ENCODE measurements around the gene RUBCN.

DNA sequence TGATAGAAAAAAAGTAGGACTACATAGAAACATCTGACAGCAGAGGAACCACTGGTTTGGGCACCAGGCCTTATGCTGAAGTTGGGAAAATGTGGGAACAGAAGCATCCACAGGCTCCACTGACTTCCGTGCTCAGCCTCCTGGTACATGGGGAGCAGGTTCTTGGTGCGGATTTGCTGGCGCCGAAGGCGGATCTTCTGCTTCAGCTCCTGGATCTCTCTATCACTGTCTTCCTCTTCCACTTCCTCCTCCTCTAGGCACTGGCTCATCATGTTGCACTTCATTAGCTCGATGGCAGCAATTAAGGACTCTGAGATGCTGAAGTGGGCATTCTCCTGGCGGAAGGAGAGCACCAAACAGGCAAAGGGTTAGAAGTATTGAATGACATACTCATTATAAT lies 42.5 kb downstream of the RUBCN start:
- TF ChIP-seq, protein P1, sequence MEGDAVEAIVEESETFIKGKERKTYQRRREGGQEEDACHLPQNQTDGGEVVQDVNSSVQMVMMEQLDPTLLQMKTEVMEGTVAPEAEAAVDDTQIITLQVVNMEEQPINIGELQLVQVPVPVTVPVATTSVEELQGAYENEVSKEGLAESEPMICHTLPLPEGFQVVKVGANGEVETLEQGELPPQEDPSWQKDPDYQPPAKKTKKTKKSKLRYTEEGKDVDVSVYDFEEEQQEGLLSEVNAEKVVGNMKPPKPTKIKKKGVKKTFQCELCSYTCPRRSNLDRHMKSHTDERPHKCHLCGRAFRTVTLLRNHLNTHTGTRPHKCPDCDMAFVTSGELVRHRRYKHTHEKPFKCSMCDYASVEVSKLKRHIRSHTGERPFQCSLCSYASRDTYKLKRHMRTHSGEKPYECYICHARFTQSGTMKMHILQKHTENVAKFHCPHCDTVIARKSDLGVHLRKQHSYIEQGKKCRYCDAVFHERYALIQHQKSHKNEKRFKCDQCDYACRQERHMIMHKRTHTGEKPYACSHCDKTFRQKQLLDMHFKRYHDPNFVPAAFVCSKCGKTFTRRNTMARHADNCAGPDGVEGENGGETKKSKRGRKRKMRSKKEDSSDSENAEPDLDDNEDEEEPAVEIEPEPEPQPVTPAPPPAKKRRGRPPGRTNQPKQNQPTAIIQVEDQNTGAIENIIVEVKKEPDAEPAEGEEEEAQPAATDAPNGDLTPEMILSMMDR (IDR thresholded peaks at IDR 0.05), result no peak
- TF ChIP-seq EZH2 (IDR thresholded peaks at IDR 0.05; ENCODE audit: borderline replicate concordance, insufficient read depth, low read depth, low read length, poor library complexity, severe bottlenecking), result no peak
